Measurements from ENCODE around the gene EHMT1. TPM values are rescaled to one million over a fixed set of nuclear protein-coding genes. Genes with fewer than 3 reads are reported as not detected.

Gene EHMT1
- total RNA-seq, 4 donors from 2014 or later = 96.4 to 136 (median 118) TPM

GRCh38 chr9:137682428-137683105 is 63.8 kb downstream of the EHMT1 start:
- no peak for DNase-seq (ENCODE audit: low spot score in 2 of 2)
- H3K36me3 ChIP-seq = peaks cover 0 to 7% (median 0%) of the 10 kb centered on the region in 3 donors
- H3K4me1 ChIP-seq = peaks cover 0 to 45% (median 4%) of the 10 kb centered on the region in 4 donors
- TF ChIP-seq POLR2A (IDR thresholded peaks at IDR 0.05) = no peak
- no peak for TF ChIP-seq EP300 (IDR thresholded peaks at IDR 0.05)
- TF ChIP-seq, protein P1, sequence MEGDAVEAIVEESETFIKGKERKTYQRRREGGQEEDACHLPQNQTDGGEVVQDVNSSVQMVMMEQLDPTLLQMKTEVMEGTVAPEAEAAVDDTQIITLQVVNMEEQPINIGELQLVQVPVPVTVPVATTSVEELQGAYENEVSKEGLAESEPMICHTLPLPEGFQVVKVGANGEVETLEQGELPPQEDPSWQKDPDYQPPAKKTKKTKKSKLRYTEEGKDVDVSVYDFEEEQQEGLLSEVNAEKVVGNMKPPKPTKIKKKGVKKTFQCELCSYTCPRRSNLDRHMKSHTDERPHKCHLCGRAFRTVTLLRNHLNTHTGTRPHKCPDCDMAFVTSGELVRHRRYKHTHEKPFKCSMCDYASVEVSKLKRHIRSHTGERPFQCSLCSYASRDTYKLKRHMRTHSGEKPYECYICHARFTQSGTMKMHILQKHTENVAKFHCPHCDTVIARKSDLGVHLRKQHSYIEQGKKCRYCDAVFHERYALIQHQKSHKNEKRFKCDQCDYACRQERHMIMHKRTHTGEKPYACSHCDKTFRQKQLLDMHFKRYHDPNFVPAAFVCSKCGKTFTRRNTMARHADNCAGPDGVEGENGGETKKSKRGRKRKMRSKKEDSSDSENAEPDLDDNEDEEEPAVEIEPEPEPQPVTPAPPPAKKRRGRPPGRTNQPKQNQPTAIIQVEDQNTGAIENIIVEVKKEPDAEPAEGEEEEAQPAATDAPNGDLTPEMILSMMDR (IDR thresholded peaks at IDR 0.05) = no peak
- H3K27me3 ChIP-seq = no peaks in the 10 kb centered on the region
- WGBS, 2 donors = 78 to 80% methylated on average over 13 to 15 of the region's 18 CpGs
- no peak overlapping the region for H3K4me3 ChIP-seq
- H3K27ac ChIP-seq = no peak overlapping the region
- H3K9me3 ChIP-seq = no peaks in the 10 kb centered on the region

- Histone ChIP-seq H3K4me3 (no peak overlapping the region), H3K36me3 (peaks cover 0 to 3% (median 0%) of the 10 kb centered on the region in 3 donors), H3K9me3 (no peaks in the 10 kb centered on the region), H3K27ac (no peak overlapping the region), H3K4me1 (peaks cover 0 to 50% (median 4%) of the 10 kb centered on the region in 4 donors), H3K27me3 (no peaks in the 10 kb centered on the region)
- no peak for DNase-seq (ENCODE audit: low spot score in 2 of 2)
- 76 to 78% methylated on average over 6 of the region's 6 CpGs for WGBS, 2 donors
- TF ChIP-seq EP300 (IDR thresholded peaks at IDR 0.05) = no peak
- TF ChIP-seq POLR2A (IDR thresholded peaks at IDR 0.05) = no peak
- TF ChIP-seq, protein P1 (IDR thresholded peaks at IDR 0.05) = no peak
These were observed 64.6 kb downstream of the EHMT1 start for GRCh38 chr9:137683262-137683864.

DNA sequence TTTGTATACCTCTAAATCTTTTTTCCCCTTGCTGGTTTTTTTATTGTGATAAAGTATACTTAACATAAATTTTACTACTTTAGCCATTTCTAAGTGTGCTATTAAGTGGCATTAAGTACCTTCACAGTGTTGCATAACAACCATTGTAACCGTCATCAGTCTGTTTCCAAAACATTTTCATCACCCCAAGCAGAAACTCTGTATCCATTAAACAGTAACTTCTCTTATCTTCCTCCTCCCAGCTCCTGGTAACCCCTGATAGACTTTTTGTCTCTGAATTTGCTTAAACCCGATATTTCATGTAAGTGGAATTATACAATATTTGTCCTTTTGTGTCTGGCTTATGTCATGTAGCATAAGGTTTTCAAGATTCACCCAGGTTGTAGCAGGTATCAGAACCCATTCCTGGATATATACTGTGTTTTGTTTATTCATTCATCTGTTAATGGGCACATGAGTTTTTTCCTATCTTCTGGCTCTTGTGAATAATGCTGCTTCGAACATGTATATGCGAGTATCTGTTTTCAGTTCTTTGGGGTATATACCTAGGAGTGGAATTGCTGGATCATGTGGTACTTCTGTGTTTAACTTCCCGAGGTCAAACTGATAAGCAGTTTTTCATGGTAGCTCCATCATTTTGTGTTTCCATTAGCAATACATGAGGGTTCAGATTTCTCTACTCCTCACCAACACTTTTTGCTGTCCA is 66.4 kb downstream of the EHMT1 start:
- H3K27ac ChIP-seq = no peak overlapping the region
- no peaks in the 10 kb centered on the region for H3K36me3 ChIP-seq
- no peaks in the 10 kb centered on the region for H3K27me3 ChIP-seq
- TF ChIP-seq EP300 (IDR thresholded peaks at IDR 0.05) = no peak
- TF ChIP-seq POLR2A (IDR thresholded peaks at IDR 0.05) = no peak
- TF ChIP-seq, protein P1 (IDR thresholded peaks at IDR 0.05) = no peak
- H3K4me3 ChIP-seq = no peak overlapping the region
- 85 to 87% methylated on average over 5 of the region's 5 CpGs for WGBS, 2 donors
- H3K4me1 ChIP-seq = peaks cover 0 to 55% (median under 1%) of the 10 kb centered on the region in 4 donors
- DNase-seq (ENCODE audit: low spot score in 2 of 2) = no peak
- no peaks in the 10 kb centered on the region for H3K9me3 ChIP-seq

DNA sequence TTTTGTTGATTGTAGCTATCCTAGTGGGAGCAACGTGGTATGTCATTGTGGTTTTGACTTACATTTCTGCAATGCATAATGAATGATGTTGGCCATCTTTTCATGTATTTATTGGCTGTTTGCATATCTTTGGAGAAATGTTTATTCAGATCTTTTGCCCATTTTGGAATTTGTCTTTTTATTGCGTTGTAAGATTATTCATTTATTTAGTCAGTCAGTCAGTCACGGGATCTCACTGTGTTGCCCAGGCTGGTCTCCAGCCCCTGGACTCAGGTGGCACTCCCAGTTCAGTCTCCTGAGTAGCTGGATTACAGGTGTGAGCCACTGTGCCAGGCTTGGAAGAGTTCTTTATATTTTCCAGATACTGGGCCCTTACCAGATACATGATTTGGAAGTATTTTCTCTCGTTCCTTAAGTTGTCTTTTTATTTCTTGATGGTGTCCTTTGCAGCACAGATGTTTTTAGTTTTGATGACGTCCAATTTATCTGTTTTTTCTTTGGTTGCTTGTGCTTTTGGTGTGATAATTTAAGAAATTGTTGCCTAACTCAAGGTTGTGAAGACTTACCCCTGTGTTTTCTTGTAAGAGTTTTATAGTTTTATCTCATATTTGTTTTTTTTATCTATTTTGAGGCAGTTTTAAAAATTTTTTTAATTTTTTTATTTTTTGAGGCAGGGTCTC is 67.1 kb downstream of the EHMT1 start:
- 61 to 68% methylated on average over 5 of the region's 5 CpGs for WGBS, 2 donors
- H3K27ac ChIP-seq = no peak overlapping the region
- H3K4me3 ChIP-seq = no peak overlapping the region
- no peaks in the 10 kb centered on the region for H3K9me3 ChIP-seq
- no peaks in the 10 kb centered on the region for H3K27me3 ChIP-seq
- TF ChIP-seq POLR2A (IDR thresholded peaks at IDR 0.05) (no peak), EP300 (IDR thresholded peaks at IDR 0.05) (no peak)
- TF ChIP-seq, protein P1 (IDR thresholded peaks at IDR 0.05) = no peak
- no peaks in the 10 kb centered on the region for H3K36me3 ChIP-seq
- peaks cover 0 to 56% (median 3%) of the 10 kb centered on the region in 4 donors for H3K4me1 ChIP-seq
- DNase-seq (ENCODE audit: low spot score in 2 of 2) = no peak
